GM13977 (cell line): Measurements from ENCODE around the gene ANXA2.

Source experiments
- DNase-seq: peaks from one replicate; pipeline ENCODE4 v3.0.0; 2012; ENCODE audit warnings: low spot score
- CTCF ChIP-seq: IDR thresholded peaks from 2 replicates; pipeline ENCODE4 v1.5.1; 2012; ENCODE audit warnings: mild to moderate bottlenecking, control low read depth; ENCODE audit not compliant: insufficient read depth; ENCODE audit errors: extremely low read depth, missing control alignments
- in situ Hi-C: fragments of 300-500 bp; cut with MboI; formaldehyde crosslinking; loops from one replicate; pipeline ENCODE4 v1.12.0; 2022; ENCODE audit warnings: low sequenced_read_pairs, low pct_unique_long_range_greater_than_20kb, mixed read lengths, inconsistent platforms; ENCODE audit not compliant: unreplicated experiment

ANXA2 gene

GRCh38 chr15:60397772-60398445 is at the start of gene ANXA2:
Gene ANXA2 (minus strand): TSS chr15:60397986. CDS start chr15:60386075, 11,911 bp downstream.
- in situ Hi-C loops, result no loop called here
- DNase-seq, result peak; percentile 92
- no peak for TF ChIP-seq CTCF

- in situ Hi-C loops, result no loop called here
- no peak for DNase-seq
- TF ChIP-seq CTCF, result no peak
Observed at GRCh38 chr15:60444289-60444912, 46.6 kb upstream of the ANXA2 start.

GRCh38 chr15:60442763-60443162 is 45.0 kb upstream of the ANXA2 start:
- DNase-seq, result no peak
- no peak for TF ChIP-seq CTCF
- in situ Hi-C loops, result no loop called here

- no peak for DNase-seq
- no peak for TF ChIP-seq CTCF
- in situ Hi-C loops, result no loop called here
Observed at GRCh38 chr15:60442031-60442650, 44.4 kb upstream of the ANXA2 start.

GRCh38 chr15:60441331-60441730 is 43.5 kb upstream of the ANXA2 start:
- in situ Hi-C loops, result no loop called here
- no peak for TF ChIP-seq CTCF
- DNase-seq, result no peak

GRCh38 chr15:60438646-60439045 is 40.9 kb upstream of the ANXA2 start:
- DNase-seq, result no peak
- TF ChIP-seq CTCF, result no peak
- in situ Hi-C loops, result no loop called here
